ENCODE results near the gene TRAPPC3L. TPM values are rescaled to one million over a fixed set of nuclear protein-coding genes. Genes with fewer than 3 reads are reported as not detected.

Gene TRAPPC3L
- polyA plus RNA-seq, 1 of the 3 experiments (the other 2 are of a cell fraction) = 0.03 TPM

DNA sequence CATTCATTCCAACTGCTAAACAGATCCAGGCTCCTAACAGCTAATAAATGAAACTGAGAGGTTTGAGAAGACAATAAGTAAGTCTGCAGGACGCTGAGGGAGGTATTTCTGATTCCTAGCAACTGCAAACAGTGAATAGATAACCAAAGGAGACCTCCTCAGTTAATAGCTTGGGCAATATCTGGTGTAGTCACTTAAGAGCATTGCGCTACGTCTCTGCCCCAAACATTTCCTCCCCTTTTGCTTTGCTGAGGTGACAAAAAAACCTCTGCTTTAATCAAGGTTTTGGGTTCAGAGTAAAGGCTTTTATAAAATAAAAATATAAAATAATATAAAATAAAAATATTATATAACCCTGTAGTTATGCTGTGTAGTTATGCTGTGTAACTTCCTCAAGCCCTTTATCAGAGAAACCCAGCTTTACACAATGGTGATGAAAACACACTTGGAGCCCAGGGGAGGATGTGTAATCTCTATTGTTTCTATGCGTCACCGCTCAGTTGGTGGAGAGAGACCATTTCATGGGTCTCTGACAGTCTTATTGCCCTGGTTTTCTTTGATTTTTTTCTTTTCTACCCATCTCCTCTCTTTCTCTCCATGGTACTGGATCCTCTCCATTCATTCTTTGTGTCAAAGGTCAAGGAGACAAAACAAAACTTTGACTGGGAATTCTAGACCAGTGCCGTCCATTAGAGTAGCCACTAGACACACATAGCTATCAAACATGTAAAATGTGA lies 53.0 kb downstream of the TRAPPC3L start:
- TF ChIP-seq SIN3A (IDR thresholded peaks at IDR 0.05; ENCODE audit: borderline replicate concordance, low read depth, low read length) (no peak), ELF1 (IDR thresholded peaks at IDR 0.05) (no peak), FOSL2 (IDR thresholded peaks at IDR 0.05; ENCODE audit: borderline replicate concordance, low read depth) (no peak), FOXM1 (IDR thresholded peaks at IDR 0.05; ENCODE audit: low read depth) (no peak), CHD2 (IDR thresholded peaks at IDR 0.05; ENCODE audit: low read length, partially characterized antibody) (no peak), NFIC (IDR thresholded peaks at IDR 0.05; ENCODE audit: borderline replicate concordance) (no peak), POLR2AphosphoS5 (IDR thresholded peaks at IDR 0.05; ENCODE audit: low read depth, low read length) (no peak), TEAD4 (IDR thresholded peaks at IDR 0.05; ENCODE audit: borderline replicate concordance, insufficient read depth) (no peak)
- TF ChIP-seq, protein P1, sequence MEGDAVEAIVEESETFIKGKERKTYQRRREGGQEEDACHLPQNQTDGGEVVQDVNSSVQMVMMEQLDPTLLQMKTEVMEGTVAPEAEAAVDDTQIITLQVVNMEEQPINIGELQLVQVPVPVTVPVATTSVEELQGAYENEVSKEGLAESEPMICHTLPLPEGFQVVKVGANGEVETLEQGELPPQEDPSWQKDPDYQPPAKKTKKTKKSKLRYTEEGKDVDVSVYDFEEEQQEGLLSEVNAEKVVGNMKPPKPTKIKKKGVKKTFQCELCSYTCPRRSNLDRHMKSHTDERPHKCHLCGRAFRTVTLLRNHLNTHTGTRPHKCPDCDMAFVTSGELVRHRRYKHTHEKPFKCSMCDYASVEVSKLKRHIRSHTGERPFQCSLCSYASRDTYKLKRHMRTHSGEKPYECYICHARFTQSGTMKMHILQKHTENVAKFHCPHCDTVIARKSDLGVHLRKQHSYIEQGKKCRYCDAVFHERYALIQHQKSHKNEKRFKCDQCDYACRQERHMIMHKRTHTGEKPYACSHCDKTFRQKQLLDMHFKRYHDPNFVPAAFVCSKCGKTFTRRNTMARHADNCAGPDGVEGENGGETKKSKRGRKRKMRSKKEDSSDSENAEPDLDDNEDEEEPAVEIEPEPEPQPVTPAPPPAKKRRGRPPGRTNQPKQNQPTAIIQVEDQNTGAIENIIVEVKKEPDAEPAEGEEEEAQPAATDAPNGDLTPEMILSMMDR (IDR thresholded peaks at IDR 0.05) = no peak
- TF ChIP-seq, protein P2, sequence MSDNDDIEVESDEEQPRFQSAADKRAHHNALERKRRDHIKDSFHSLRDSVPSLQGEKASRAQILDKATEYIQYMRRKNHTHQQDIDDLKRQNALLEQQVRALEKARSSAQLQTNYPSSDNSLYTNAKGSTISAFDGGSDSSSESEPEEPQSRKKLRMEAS (IDR thresholded peaks at IDR 0.05; ENCODE audit: low read depth) = no peak
- TF ChIP-seq, protein P3, sequence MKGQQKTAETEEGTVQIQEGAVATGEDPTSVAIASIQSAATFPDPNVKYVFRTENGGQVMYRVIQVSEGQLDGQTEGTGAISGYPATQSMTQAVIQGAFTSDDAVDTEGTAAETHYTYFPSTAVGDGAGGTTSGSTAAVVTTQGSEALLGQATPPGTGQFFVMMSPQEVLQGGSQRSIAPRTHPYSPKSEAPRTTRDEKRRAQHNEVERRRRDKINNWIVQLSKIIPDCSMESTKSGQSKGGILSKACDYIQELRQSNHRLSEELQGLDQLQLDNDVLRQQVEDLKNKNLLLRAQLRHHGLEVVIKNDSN (IDR thresholded peaks at IDR 0.05; ENCODE audit: borderline replicate concordance, low read depth) = no peak
- TF ChIP-seq, protein P4, sequence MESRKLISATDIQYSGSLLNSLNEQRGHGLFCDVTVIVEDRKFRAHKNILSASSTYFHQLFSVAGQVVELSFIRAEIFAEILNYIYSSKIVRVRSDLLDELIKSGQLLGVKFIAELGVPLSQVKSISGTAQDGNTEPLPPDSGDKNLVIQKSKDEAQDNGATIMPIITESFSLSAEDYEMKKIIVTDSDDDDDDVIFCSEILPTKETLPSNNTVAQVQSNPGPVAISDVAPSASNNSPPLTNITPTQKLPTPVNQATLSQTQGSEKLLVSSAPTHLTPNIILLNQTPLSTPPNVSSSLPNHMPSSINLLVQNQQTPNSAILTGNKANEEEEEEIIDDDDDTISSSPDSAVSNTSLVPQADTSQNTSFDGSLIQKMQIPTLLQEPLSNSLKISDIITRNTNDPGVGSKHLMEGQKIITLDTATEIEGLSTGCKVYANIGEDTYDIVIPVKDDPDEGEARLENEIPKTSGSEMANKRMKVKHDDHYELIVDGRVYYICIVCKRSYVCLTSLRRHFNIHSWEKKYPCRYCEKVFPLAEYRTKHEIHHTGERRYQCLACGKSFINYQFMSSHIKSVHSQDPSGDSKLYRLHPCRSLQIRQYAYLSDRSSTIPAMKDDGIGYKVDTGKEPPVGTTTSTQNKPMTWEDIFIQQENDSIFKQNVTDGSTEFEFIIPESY (IDR thresholded peaks at IDR 0.05; ENCODE audit: borderline replicate concordance, low read depth) = no peak
- TF ChIP-seq, protein P5, sequence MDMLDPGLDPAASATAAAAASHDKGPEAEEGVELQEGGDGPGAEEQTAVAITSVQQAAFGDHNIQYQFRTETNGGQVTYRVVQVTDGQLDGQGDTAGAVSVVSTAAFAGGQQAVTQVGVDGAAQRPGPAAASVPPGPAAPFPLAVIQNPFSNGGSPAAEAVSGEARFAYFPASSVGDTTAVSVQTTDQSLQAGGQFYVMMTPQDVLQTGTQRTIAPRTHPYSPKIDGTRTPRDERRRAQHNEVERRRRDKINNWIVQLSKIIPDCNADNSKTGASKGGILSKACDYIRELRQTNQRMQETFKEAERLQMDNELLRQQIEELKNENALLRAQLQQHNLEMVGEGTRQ (IDR thresholded peaks at IDR 0.05; ENCODE audit: borderline replicate concordance, low read depth, low read length) = no peak
- TF ChIP-seq, protein P6, sequence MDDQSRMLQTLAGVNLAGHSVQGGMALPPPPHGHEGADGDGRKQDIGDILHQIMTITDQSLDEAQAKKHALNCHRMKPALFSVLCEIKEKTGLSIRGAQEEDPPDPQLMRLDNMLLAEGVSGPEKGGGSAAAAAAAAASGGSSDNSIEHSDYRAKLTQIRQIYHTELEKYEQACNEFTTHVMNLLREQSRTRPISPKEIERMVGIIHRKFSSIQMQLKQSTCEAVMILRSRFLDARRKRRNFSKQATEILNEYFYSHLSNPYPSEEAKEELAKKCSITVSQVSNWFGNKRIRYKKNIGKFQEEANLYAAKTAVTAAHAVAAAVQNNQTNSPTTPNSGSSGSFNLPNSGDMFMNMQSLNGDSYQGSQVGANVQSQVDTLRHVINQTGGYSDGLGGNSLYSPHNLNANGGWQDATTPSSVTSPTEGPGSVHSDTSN (IDR thresholded peaks at IDR 0.05) = no peak
- H3K36me3 ChIP-seq (replicated peaks in 1 of 2; ENCODE audit: control insufficient read depth in 1 of 2, insufficient read depth in 2 of 2, low read length in 1 of 2) = no peaks in the 10 kb centered on the region
- 61% methylated on average over 6 of the region's 6 CpGs for WGBS (ENCODE audit: low lambda C conversion rate)
- ChIA-PET CTCF (no interaction called here), POLR2A (no interaction called here)
- H2AFZ ChIP-seq (ENCODE audit: low read depth) = no peak overlapping the region
- H3K9ac ChIP-seq = no peak overlapping the region
- no peaks in the 10 kb centered on the region for H3K9me3 ChIP-seq
- no peaks in the 10 kb centered on the region for H3F3A ChIP-seq (replicated peaks; ENCODE audit: insufficient read depth)
- H3K79me2 ChIP-seq (ENCODE audit: insufficient read depth) = no peaks in the 10 kb centered on the region
- H3K4me3 ChIP-seq (ENCODE audit: low read depth in 2 of 2, low read length in 1 of 2) = no peak overlapping the region
- H3K27me3 ChIP-seq (ENCODE audit: insufficient read depth) = no peaks in the 10 kb centered on the region
- H3K4me1 ChIP-seq (ENCODE audit: control insufficient read depth in 1 of 2, insufficient read depth in 2 of 2, low read depth in 1 of 2, low read length in 1 of 2) = no peaks in the 10 kb centered on the region
- no peaks in the 10 kb centered on the region for H3K9me2 ChIP-seq
- H3K4me2 ChIP-seq = no peak overlapping the region
- DNase-seq = no peak
- no peak overlapping the region for H3K27ac ChIP-seq (ENCODE audit: low read depth in 2 of 2, low read length in 1 of 2)
- no peaks in the 10 kb centered on the region for H4K20me1 ChIP-seq (ENCODE audit: insufficient read depth)
